OCI-M2 (cell line): Measurements from ENCODE around the gene LIN7C.

Experiments
- DNase-seq: peaks from one replicate; lab custom pipeline; 2025; ENCODE audit not compliant: unreplicated experiment; lab: John Stamatoyannopoulos, UW

Gene LIN7C

GRCh38 chr11:27512238-27512637, 5.7 kb upstream of the LIN7C start:
- no peak for DNase-seq

GRCh38 chr11:27509908-27510307, 3.3 kb upstream of the LIN7C start:
- no peak for DNase-seq

GRCh38 chr11:27507557-27508322, 1.2 kb upstream of the LIN7C start:
- DNase-seq, result no peak

GRCh38 chr11:27505781-27506180, 788 bp downstream of the LIN7C start:
- DNase-seq, result no peak

- DNase-seq, result no peak
Measured at GRCh38 chr11:27504205-27504604, 2.4 kb downstream of the LIN7C start.

- no peak for DNase-seq
Measured at GRCh38 chr11:27501100-27501499, 5.5 kb downstream of the LIN7C start.

- DNase-seq, result no peak
Measured at GRCh38 chr11:27497911-27498310, 8.7 kb downstream of the LIN7C start.

- DNase-seq, result no peak
Measured at GRCh38 chr11:27497284-27497866, 9.2 kb downstream of the LIN7C start.

GRCh38 chr11:27496461-27496860, 10.1 kb downstream of the LIN7C start:
- DNase-seq, result no peak

- no peak for DNase-seq
Measured at GRCh38 chr11:27495710-27496300, 10.8 kb downstream of the LIN7C start.

GRCh38 chr11:27489092-27489491, 17.5 kb downstream of the LIN7C start:
- DNase-seq, result no peak

GRCh38 chr11:27487706-27488105, 18.9 kb downstream of the LIN7C start:
- DNase-seq, result no peak

- peak; percentile 13 for DNase-seq
Measured at GRCh38 chr11:27485930-27486773, 20.4 kb downstream of the LIN7C start.

- DNase-seq, result no peak
Measured at GRCh38 chr11:27482793-27483192, 23.8 kb downstream of the LIN7C start.

GRCh38 chr11:27481992-27482391, 24.6 kb downstream of the LIN7C start:
- no peak for DNase-seq

- DNase-seq, result no peak
Measured at GRCh38 chr11:27477831-27478230, 28.7 kb downstream of the LIN7C start.

- DNase-seq, result no peak
Measured at GRCh38 chr11:27477243-27477642, 29.3 kb downstream of the LIN7C start.

- no peak for DNase-seq
Measured at GRCh38 chr11:27475622-27476021, 30.9 kb downstream of the LIN7C start.

GRCh38 chr11:27473017-27473406, 33.6 kb downstream of the LIN7C start:
- DNase-seq, result no peak

GRCh38 chr11:27472398-27473016, 34.1 kb downstream of the LIN7C start, which contains the start of gene LGR4:
Gene LGR4 (minus strand): TSS chr11:27472790. CDS start chr11:27472302, 488 bp downstream.
- peak; percentile 13 for DNase-seq
